Activated CD4-positive, alpha-beta memory T cell treated with anti-CD3 and anti-CD28 coated beads, Interleukin-2, amount 10 ng/mL, durations not matched to agents 7 days and 5 days (primary cell): ENCODE results near the gene ZMIZ1. TPM values are rescaled to one million over a fixed set of nuclear protein-coding genes. Genes with fewer than 3 reads are reported as not detected.
"Not testable (repeated sequence)": the region's sequence is repeated elsewhere in the genome, so short reads cannot be mapped to it uniquely, and the experiment has no call there.

Source experiments
- CTCF ChIA-PET: fragments of 350-600 bp; sonication (Branson Sonifier 250); formaldehyde crosslinking; loops from one replicate; lab custom pipeline; 2021; ENCODE audit warnings: antibody characterized with exemption, inconsistent platforms; lab: Charles Lee
- POLR2A ChIA-PET: fragments of 350-600 bp; sonication (Branson Sonifier 250); formaldehyde crosslinking; loops from one replicate; lab custom pipeline; 2021; ENCODE audit warnings: antibody characterized with exemption; lab: Charles Lee
- DNase-seq: peaks from one replicate; pipeline ENCODE4 v3.0.0-alpha.2; 2020
- H3K27ac Mint-ChIP-seq: one replicate; pipeline ENCODE4 v1.8.0; 2021; ENCODE audit warnings: mild to moderate bottlenecking, mixed read lengths
- H3K27me3 Mint-ChIP-seq: one replicate; pipeline ENCODE4 v1.8.0; 2021; ENCODE audit warnings: mixed read lengths
- H3K36me3 Mint-ChIP-seq: one replicate; pipeline ENCODE4 v1.8.0; 2021; ENCODE audit warnings: low read depth, mixed read lengths
- H3K4me1 Mint-ChIP-seq: one replicate; pipeline ENCODE4 v1.8.0; 2021; ENCODE audit warnings: mixed read lengths
- H3K4me3 Mint-ChIP-seq: one replicate; pipeline ENCODE4 v1.8.0; 2021; ENCODE audit warnings: mild to moderate bottlenecking, mixed read lengths
- H3K9me3 Mint-ChIP-seq: one replicate; pipeline ENCODE4 v1.8.0; 2021; ENCODE audit warnings: mixed read lengths
- total RNA-seq, 2 experiments: library from RNA; stranded (reverse); gene quantifications; one replicate each; pipeline ENCODE4 v1.2.3, GENCODE V29; 2021

The ZMIZ1 gene
- total RNA-seq, 2 experiments from 2014 or later = 46.9 to 47.0 TPM

DNA sequence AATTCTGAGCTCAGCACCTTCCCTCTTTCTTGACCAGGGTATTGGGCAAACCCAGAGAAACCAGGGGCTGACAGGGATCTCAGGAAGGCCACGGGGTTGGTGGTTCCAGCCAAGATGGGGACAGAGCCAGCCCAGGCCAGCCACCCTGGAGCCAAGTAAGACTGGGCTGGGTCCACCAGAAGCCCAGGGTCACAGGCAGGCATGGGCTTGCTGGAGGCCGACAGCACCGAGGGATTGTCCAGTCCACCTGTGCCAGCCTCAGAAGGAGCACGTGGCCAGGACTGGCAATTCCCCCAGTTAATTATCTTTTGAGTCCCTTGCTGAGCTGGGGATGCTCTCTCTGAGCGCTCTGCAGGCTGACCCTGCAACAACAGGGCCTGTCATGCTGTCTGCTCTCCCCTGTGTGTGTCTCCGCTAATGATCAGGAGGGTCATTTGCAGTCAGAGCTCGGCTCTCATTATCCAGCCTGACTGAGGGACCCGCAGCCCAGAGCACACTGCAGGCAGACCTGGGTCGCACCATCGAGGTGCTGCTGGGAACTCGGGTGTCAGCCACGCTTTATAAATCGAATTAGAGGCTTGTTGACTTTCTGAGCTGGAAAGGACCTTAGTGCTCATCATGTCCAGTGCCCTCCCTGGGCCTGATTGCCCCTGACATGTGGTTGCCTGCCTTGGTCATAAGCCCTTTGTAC is 209.0 kb downstream of the ZMIZ1 start:
- Mint-ChIP-seq H3K9me3 (no peaks in the 10 kb centered on the region), H3K36me3 (peaks cover 37% of the 10 kb centered on the region), H3K27me3 (no peaks in the 10 kb centered on the region), H3K27ac (no peak overlapping the region), H3K4me1 (peaks cover 5% of the 10 kb centered on the region), H3K4me3 (no peak overlapping the region)
- no peak for DNase-seq
- ChIA-PET POLR2A (no interaction called here), CTCF (no interaction called here)

GRCh38 chr10:79279047-79279446 is 210.3 kb downstream of the ZMIZ1 start:
- H3K27ac Mint-ChIP-seq, POLR2A ChIA-PET, CTCF ChIA-PET, DNase-seq, H3K9me3 Mint-ChIP-seq, H3K4me3 Mint-ChIP-seq, H3K27me3 Mint-ChIP-seq: not testable (repeated sequence)
- peaks cover 15% of the 10 kb centered on the region for H3K4me1 Mint-ChIP-seq
- peaks cover 40% of the 10 kb centered on the region for H3K36me3 Mint-ChIP-seq

GRCh38 chr10:79280956-79281355 is 212.2 kb downstream of the ZMIZ1 start:
- Mint-ChIP-seq H3K4me1 (peaks cover 34% of the 10 kb centered on the region), H3K9me3 (no peaks in the 10 kb centered on the region), H3K27ac (no peak overlapping the region), H3K4me3 (no peak overlapping the region), H3K36me3 (peaks cover 49% of the 10 kb centered on the region), H3K27me3 (no peaks in the 10 kb centered on the region)
- DNase-seq = no peak
- ChIA-PET CTCF (interaction anchor here (1.0 kb wide), 1 partner anchor 214 kb away, joined by 3 read pairs; no protein-coding TSS in a partner anchor), POLR2A (interaction anchor here (1.5 kb wide), 1 partner anchor 37 kb away, joined by 3 read pairs; no protein-coding TSS in a partner anchor)

- Mint-ChIP-seq H3K27ac (no peak overlapping the region), H3K36me3 (peaks cover 54% of the 10 kb centered on the region), H3K27me3 (no peaks in the 10 kb centered on the region), H3K9me3 (no peaks in the 10 kb centered on the region), H3K4me1 (peaks cover 48% of the 10 kb centered on the region), H3K4me3 (no peak overlapping the region)
- no peak for DNase-seq
- ChIA-PET CTCF (no interaction called here), POLR2A (interaction anchor here (5.9 kb wide), 1 partner anchor 39 kb away, joined by 50 read pairs; no protein-coding TSS in a partner anchor)
Observed at GRCh38 chr10:79282388-79282787, 213.6 kb downstream of the ZMIZ1 start.

DNA sequence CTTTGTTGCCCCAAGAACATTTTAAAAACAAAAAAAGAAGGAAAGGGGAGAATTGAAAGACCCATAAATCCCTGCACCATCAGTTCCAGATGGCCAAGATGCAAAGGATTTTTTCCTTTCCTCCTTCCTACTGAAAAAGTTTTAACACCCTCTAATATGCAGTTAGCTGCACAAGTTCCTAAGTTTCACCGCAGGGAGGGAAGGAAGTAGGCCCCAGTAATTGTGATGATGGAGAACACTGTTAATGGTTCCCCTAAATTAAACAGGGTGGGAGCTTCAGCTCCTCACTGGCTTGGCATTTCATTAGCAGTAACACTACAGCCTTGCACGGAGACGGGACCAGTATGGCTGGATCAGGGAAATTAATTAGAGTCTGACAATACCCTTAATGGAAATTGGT is 214.8 kb downstream of the ZMIZ1 start:
- peaks cover 59% of the 10 kb centered on the region for H3K36me3 Mint-ChIP-seq
- H3K27ac Mint-ChIP-seq = no peak overlapping the region
- H3K4me3 Mint-ChIP-seq = no peak overlapping the region
- ChIA-PET POLR2A (interaction anchor here (1.0 to 5.9 kb wide), 6 partner anchors 8 to 64 kb away, joined by 3 to 50 read pairs (median 5); no protein-coding TSS in a partner anchor), CTCF (interaction anchor here (1.3 kb wide), 1 partner anchor 39 kb away, joined by 3 read pairs; no protein-coding TSS in a partner anchor)
- H3K27me3 Mint-ChIP-seq = no peaks in the 10 kb centered on the region
- peaks cover 61% of the 10 kb centered on the region for H3K4me1 Mint-ChIP-seq
- no peaks in the 10 kb centered on the region for H3K9me3 Mint-ChIP-seq
- DNase-seq = no peak

DNA sequence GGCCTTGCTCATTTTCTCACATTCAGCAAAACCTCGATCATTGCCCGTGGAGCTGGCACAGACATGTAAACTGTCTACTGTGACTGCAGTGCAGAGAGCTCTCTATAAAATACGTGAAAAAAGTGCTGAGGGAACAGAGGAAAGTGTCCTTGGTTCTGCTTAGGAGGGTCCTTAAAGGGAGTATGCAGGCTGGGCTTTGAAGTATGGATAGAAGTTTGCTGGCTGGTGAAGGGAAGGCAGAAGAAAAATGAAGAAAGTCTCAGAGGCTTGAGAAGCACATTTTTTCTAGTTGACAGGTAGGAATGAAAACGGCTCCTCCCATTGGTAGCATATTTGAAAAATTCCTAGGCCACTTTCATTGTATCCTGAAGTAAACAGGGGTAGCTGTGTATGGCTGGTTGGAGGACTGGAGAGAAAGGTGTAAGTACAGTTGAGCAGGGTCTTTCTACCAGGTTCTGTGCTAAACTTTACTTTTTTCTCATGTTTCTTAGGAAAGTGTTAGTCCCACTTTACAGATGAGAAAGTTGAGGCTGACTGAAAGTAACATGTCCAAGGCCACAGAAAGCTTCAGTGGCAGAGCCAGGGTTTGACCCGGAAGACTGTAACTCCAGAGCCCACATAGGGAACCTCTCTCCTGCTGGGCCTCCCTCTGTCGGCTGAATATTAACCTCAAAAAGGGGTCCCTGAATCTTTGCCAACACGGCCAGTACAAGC is 215.5 kb downstream of the ZMIZ1 start:
- Mint-ChIP-seq H3K9me3 (no peaks in the 10 kb centered on the region), H3K36me3 (peaks cover 63% of the 10 kb centered on the region), H3K4me1 (peaks cover 64% of the 10 kb centered on the region), H3K4me3 (peak overlapping the region; percentile 61), H3K27me3 (no peaks in the 10 kb centered on the region), H3K27ac (peak overlapping the region; percentile 98)
- ChIA-PET CTCF (interaction anchor here (1.3 to 1.6 kb wide), 2 partner anchors 34 to 38 kb away, joined by 3 to 4 read pairs; no protein-coding TSS in a partner anchor), POLR2A (interaction anchor here (0.9 to 5.9 kb wide), 10 partner anchors 9 to 64 kb away, joined by 3 to 50 read pairs (median 4); no protein-coding TSS in a partner anchor)
- no peak for DNase-seq

DNA sequence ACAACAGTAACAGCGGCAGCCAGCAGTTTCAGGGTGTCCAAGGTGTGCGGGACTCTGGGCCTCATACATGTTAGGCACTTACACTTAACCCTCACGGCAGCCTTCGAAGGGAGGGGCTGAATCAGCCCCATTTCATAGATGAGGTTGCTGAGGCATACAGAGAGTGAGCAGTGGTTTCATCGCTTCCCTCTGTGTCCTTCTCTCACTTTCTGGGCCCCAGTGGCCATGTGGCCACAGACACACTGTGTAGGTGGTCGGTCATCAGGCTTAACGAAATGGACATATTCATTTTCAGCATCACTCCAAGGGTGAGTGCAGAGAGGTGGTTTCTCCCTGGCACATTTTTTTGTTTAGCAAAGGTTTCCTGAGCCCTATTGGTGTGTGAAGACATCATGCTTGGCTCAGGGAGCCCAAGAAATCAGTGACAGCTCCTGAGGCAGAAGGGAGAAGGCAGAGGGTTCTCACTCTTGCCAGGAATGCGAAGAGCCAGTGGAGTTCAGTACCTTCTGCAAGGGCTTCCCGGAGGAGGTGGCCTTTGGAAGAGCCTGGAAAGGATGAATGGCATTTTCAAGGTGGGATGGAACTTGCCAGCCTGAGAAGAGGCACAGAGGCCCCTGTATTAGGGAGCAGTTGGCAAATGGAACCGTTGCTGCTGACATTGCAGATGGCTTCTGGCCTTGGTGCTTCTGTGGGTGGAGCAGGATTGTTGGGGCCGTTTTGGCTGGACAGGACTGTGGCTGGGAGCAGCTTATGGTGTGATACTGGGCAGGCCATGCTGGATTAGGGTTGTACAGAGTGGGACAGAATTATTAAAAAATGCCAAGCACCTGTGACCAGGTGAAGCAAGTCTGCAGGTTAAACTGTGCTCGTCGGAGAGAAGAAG is 216.8 kb downstream of the ZMIZ1 start:
- POLR2A ChIA-PET = interaction anchor here (0.9 to 5.9 kb wide), 14 partner anchors 10 to 159 kb away, joined by 3 to 50 read pairs (median 5); partner anchors contain the start of genes PPIF and ZCCHC24

GRCh38 chr10:79286318-79286951 is 217.7 kb downstream of the ZMIZ1 start:
- Mint-ChIP-seq H3K27me3 (no peaks in the 10 kb centered on the region), H3K4me1 (peaks cover 67% of the 10 kb centered on the region), H3K9me3 (no peaks in the 10 kb centered on the region), H3K27ac (peak overlapping the region; percentile 98), H3K36me3 (peaks cover 55% of the 10 kb centered on the region), H3K4me3 (peak overlapping the region; percentile 61)
- ChIA-PET CTCF (interaction anchor here (0.8 to 2.0 kb wide), 9 partner anchors 9 to 62 kb away, joined by 3 to 13 read pairs (median 5); no protein-coding TSS in a partner anchor), POLR2A (interaction anchor here (1.0 to 5.9 kb wide), 12 partner anchors 13 to 159 kb away, joined by 3 to 50 read pairs (median 8); partner anchors contain the start of genes PPIF and ZCCHC24)
- peak; percentile 89 for DNase-seq

More for the DNA sequence above, 216.8 kb downstream of the ZMIZ1 start:
- peak; percentile 83 for DNase-seq
- Mint-ChIP-seq H3K9me3 (no peaks in the 10 kb centered on the region), H3K4me1 (peaks cover 65% of the 10 kb centered on the region), H3K27ac (peak overlapping the region; percentile 98), H3K4me3 (peak overlapping the region; percentile 61), H3K27me3 (no peaks in the 10 kb centered on the region), H3K36me3 (peaks cover 56% of the 10 kb centered on the region)
- CTCF ChIA-PET = interaction anchor here (1.0 to 1.7 kb wide), 8 partner anchors 10 to 63 kb away, joined by 3 to 8 read pairs (median 4); no protein-coding TSS in a partner anchor

- H3K4me3 Mint-ChIP-seq = no peak overlapping the region
- CTCF ChIA-PET = interaction anchor here (2.0 kb wide), 1 partner anchor 28 kb away, joined by 13 read pairs; no protein-coding TSS in a partner anchor
- peaks cover 51% of the 10 kb centered on the region for H3K36me3 Mint-ChIP-seq
- peaks cover 75% of the 10 kb centered on the region for H3K4me1 Mint-ChIP-seq
- peak overlapping the region; percentile 98 for H3K27ac Mint-ChIP-seq
- no peaks in the 10 kb centered on the region for H3K9me3 Mint-ChIP-seq
- no peaks in the 10 kb centered on the region for H3K27me3 Mint-ChIP-seq
- POLR2A ChIA-PET = interaction anchor here (1.0 to 5.9 kb wide), 6 partner anchors 11 to 59 kb away, joined by 3 to 50 read pairs (median 15); partner anchors contain the start of gene PPIF
- DNase-seq = no peak
Observed at GRCh38 chr10:79287973-79288723, 219.4 kb downstream of the ZMIZ1 start.

GRCh38 chr10:79289801-79290200 is 221.0 kb downstream of the ZMIZ1 start:
- Mint-ChIP-seq H3K36me3 (peaks cover 47% of the 10 kb centered on the region), H3K27me3 (no peaks in the 10 kb centered on the region), H3K4me1 (peaks cover 74% of the 10 kb centered on the region), H3K4me3 (no peak overlapping the region), H3K27ac (peak overlapping the region; percentile 14), H3K9me3 (no peaks in the 10 kb centered on the region)
- ChIA-PET CTCF (no interaction called here), POLR2A (interaction anchor here (1.0 kb wide), 1 partner anchor 33 kb away, joined by 3 read pairs; no protein-coding TSS in a partner anchor)
- DNase-seq = no peak
